ENCODE data around the gene SLC45A3.

GRCh38 chr1:205652984-205653383 is 27.3 kb downstream of the SLC45A3 start:
- TF ChIP-seq CTCF (IDR thresholded peaks at IDR 0.05) = no peak
- no peak for TF ChIP-seq POLR2AphosphoS5 (IDR thresholded peaks at IDR 0.05)
- TF ChIP-seq EP300 (IDR thresholded peaks at IDR 0.05) = no peak
- TF ChIP-seq POLR2A (IDR thresholded peaks at IDR 0.05) = no peak
